K562 (cell line): ENCODE results near the gene ANO8. TPM values are rescaled to one million over a fixed set of nuclear protein-coding genes. Genes with fewer than 3 reads are reported as not detected.

Experiments
- CLOCK ChIP-seq: fragments of 250-450 bp; sonication (Bioruptor Pico); IDR thresholded peaks from 2 replicates; pipeline ENCODE4 v1.4.0; 2020; ENCODE audit warnings: mild to moderate bottlenecking, moderate library complexity, borderline replicate concordance
- GTF2F1 ChIP-seq: IDR thresholded peaks from 2 replicates; pipeline ENCODE4 v1.6.1; 2011; ENCODE audit warnings: low read depth, low read length, improper control_type of control experiment
- MGA ChIP-seq: fragments of 450-650 bp; IDR thresholded peaks from 2 replicates; pipeline ENCODE4 v1.6.1; 2016; ENCODE audit warnings: mild to moderate bottlenecking, moderate library complexity
- ZNF280B ChIP-seq: fragments of 250-450 bp; sonication (Bioruptor Pico); IDR thresholded peaks from 2 replicates; pipeline ENCODE4 v1.5.1; 2021; ENCODE audit warnings: mild to moderate bottlenecking
- ZNF740 ChIP-seq, 3 experiments: fragments of 200-800 bp in 1 of 3; sonication (Bioruptor generic) in 1 of 3; sonication (generic) in 1 of 3; formaldehyde crosslinking in 1 of 3; IDR thresholded peaks; 2 replicates each; pipeline versions ENCODE4 v1.6.1 to v1.8.0; 2016 to 2022; ENCODE audit warnings: mild to moderate bottlenecking in 2 of 3, missing compliant biosample characterization in 2 of 3, missing genetic modification characterization in 2 of 3, missing genetic modification reagents in 1 of 3
- polyA plus RNA-seq, 8 experiments: library from polyadenylated mRNA; depleted of rRNA in 4 of 8; stranded (reverse) in 5 of 8; unstranded in 3 of 8; fragments of >200 nt; fragmentation: Nextera tagmentation in 2 of 8; fragmentation: Illumina TruSeq in 1 of 8; extraction: Ambion mirVana in 2 of 8; extraction: Trizol in 1 of 8; gene quantifications; 2 replicates each; pipeline versions ENCODE4 v1.2.1 to v1.2.3, GENCODE V29; 2011 to 2014; ENCODE audit warnings: inconsistent platforms in 1 of 8, missing spikeins in 1 of 8
- total RNA-seq, 7 experiments: library from RNA; depleted of rRNA in 6 of 7; stranded (reverse); fragments of >200 nt in 6 of 7; fragmentation: Illumina TruSeq in 2 of 7; extraction: Trizol in 2 of 7; gene quantifications; 2 replicates each; pipeline versions ENCODE4 v1.2.1 to v1.2.3, GENCODE V29; 2011 to 2021; ENCODE audit warnings: low replicate concordance in 1 of 7

Gene ANO8
- total and polyA plus RNA-seq, 9 of the 15 experiments (the other 6 are each of a cell fraction or from before 2014, with no cell fraction given): 0.07 to 7.6 (median 2.3) TPM; not detected in 1

GRCh38 chr19:17336872-17337674, 2.4 kb upstream of the ANO8 start, which contains the start of gene GTPBP3 (continued):
- peak; percentile 73 for TF ChIP-seq ZNF740 (CRISPR knock-in tag; IDR thresholded peaks at IDR 0.05)
- no peak for TF ChIP-seq ZNF740 (tag; IDR thresholded peaks at IDR 0.05)
- no peak for TF ChIP-seq CLOCK
- peak; percentile 92 for TF ChIP-seq MGA
- TF ChIP-seq GTF2F1: 0 out of 2 replicates have a peak, but pooled peaks have one; percentile 81
- TF ChIP-seq ZNF280B (CRISPR knock-in tag): no peak
